Raji (cell line): Measurements from ENCODE around the gene RANBP10.

Experiments
- POLR2A ChIP-seq: IDR thresholded peaks from 2 replicates; pipeline ENCODE4 v1.6.1; 2011; ENCODE audit warnings: low read depth, low read length, control low read depth; ENCODE audit not compliant: insufficient read depth

RANBP10 gene

GRCh38 chr16:67773569-67774456, 32.5 kb downstream of the RANBP10 start:
- no peak for TF ChIP-seq POLR2A

GRCh38 chr16:67773099-67773498, 33.3 kb downstream of the RANBP10 start:
- no peak for TF ChIP-seq POLR2A

- no peak for TF ChIP-seq POLR2A
These were observed 35.9 kb downstream of the RANBP10 start for GRCh38 chr16:67770346-67770991.

- TF ChIP-seq POLR2A = no peak
These were observed 38.4 kb downstream of the RANBP10 start for GRCh38 chr16:67767953-67768352.

- no peak for TF ChIP-seq POLR2A
These were observed 40.1 kb downstream of the RANBP10 start for GRCh38 chr16:67766291-67766690.

GRCh38 chr16:67764158-67764667, 42.1 kb downstream of the RANBP10 start:
- no peak for TF ChIP-seq POLR2A

GRCh38 chr16:67763066-67763465, 43.3 kb downstream of the RANBP10 start:
- TF ChIP-seq POLR2A = no peak

GRCh38 chr16:67762385-67762784, 44.0 kb downstream of the RANBP10 start:
- no peak for TF ChIP-seq POLR2A

GRCh38 chr16:67761924-67762323, 44.4 kb downstream of the RANBP10 start:
- TF ChIP-seq POLR2A = no peak

GRCh38 chr16:67760956-67761230, 45.5 kb downstream of the RANBP10 start:
- TF ChIP-seq POLR2A = no peak

GRCh38 chr16:67760206-67760955, 46.0 kb downstream of the RANBP10 start:
- no peak for TF ChIP-seq POLR2A

GRCh38 chr16:67758966-67759365, 47.4 kb downstream of the RANBP10 start:
- no peak for TF ChIP-seq POLR2A

GRCh38 chr16:67758006-67758405, 48.4 kb downstream of the RANBP10 start:
- TF ChIP-seq POLR2A = no peak

- no peak for TF ChIP-seq POLR2A
These were observed 53.7 kb downstream of the RANBP10 start for GRCh38 chr16:67752641-67753040.

GRCh38 chr16:67750466-67750865, 55.9 kb downstream of the RANBP10 start:
- no peak for TF ChIP-seq POLR2A
